Epithelial cell of proximal tubule (primary cell): ENCODE data around the gene MELTF. TPM values are rescaled to one million over a fixed set of nuclear protein-coding genes. Genes with fewer than 3 reads are reported as not detected.

ENCODE experiments used
- DNase-seq: peaks from one replicate; pipeline ENCODE4 v3.0.0-alpha.2; 2011; ENCODE audit warnings: low read depth
- H3K4me3 ChIP-seq: 2 replicates; pipeline ENCODE4 v1.5.1; 2011; ENCODE audit warnings: low read depth, mild to moderate bottlenecking, low read length
- CTCF ChIP-seq: conservative IDR thresholded peaks from 2 replicates; pipeline ENCODE4 v1.5.1; 2012; ENCODE audit warnings: low read depth, mild to moderate bottlenecking, low read length
- total RNA-seq: library from RNA; depleted of rRNA; stranded (reverse); fragments of >200 nt; gene quantifications from 2 replicates; pipeline ENCODE4 v1.2.3, GENCODE V29; 2015

The MELTF gene
- total RNA-seq, 1 donor from 2014 or later: 26.9 TPM

GRCh38 chr3:197015790-197016736 lies 13.6 kb downstream of the MELTF start:
- TF ChIP-seq CTCF: no peak
- no peak for DNase-seq
- no peak overlapping the region for H3K4me3 ChIP-seq

- DNase-seq: no peak
Observed at GRCh38 chr3:197014942-197015575, 14.6 kb downstream of the MELTF start.

GRCh38 chr3:197014024-197014423 lies 15.6 kb downstream of the MELTF start:
- no peak overlapping the region for H3K4me3 ChIP-seq
- DNase-seq: no peak
- TF ChIP-seq CTCF: no peak

More at GRCh38 chr3:197014942-197015575, 14.6 kb downstream of the MELTF start:
- TF ChIP-seq CTCF: no peak
- no peak overlapping the region for H3K4me3 ChIP-seq

- no peak overlapping the region for H3K4me3 ChIP-seq
- no peak for TF ChIP-seq CTCF
- no peak for DNase-seq
Observed at GRCh38 chr3:197012540-197012883, 17.1 kb downstream of the MELTF start.

GRCh38 chr3:197011780-197012539 lies 17.7 kb downstream of the MELTF start:
- no peak overlapping the region for H3K4me3 ChIP-seq
- no peak for TF ChIP-seq CTCF
- no peak for DNase-seq

GRCh38 chr3:197010556-197011351 lies 18.9 kb downstream of the MELTF start:
- TF ChIP-seq CTCF: no peak
- no peak for DNase-seq
- no peak overlapping the region for H3K4me3 ChIP-seq
